HG03159 (cell line): Measurements from ENCODE around the gene DUOXA2.
"Not testable (repeated sequence)": the region's sequence is repeated elsewhere in the genome, so short reads cannot be mapped to it uniquely, and the experiment has no call there.

ENCODE experiments used
- ATAC-seq: cut with Tn5 transposase; IDR thresholded peaks from one replicate; pipeline ENCODE4 v1.9.1; 2021; ENCODE audit warnings: mild to moderate bottlenecking, moderate library complexity; ENCODE audit not compliant: unreplicated experiment

DUOXA2 gene

DNA sequence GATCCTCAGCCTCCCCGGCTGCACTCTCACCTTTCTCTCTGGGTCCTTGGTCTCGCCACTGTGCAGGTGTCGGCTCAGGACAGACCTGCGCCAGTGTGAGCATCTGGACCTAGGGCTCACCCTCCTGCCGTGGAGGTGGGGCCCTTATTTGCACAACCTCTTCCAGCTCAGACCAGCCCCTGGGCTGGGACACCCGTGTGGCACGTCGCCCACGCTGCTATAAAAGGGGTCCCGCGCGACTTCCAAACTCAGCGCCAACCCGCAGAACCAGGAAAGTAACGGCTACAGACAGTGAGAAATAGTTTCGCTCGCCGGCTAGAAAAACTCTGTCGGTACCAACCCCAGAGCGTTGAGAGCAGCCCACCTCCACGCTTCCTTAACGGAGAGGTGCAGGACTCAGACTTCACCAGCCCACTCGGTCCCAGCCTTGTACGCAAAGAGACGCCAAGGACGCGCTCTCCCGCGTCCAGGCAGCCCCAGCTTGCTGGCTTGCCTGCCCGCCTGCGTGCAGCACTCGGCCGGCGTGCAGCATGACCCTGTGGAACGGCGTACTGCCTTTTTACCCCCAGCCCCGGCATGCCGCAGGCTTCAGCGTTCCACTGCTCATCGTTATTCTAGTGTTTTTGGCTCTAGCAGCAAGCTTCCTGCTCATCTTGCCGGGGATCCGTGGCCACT, at the start of gene DUOXA2, which contains the start of gene DUOX2:
DUOXA2 (plus strand) TSS at position 251 of the 675 bp plus-strand sequence; CDS start at position 531, 280 bp downstream.
DUOX2 (minus strand) TSS at position 97 of the 675 bp plus-strand sequence. CDS start 761 bp downstream, outside the sequence.
- no peak for ATAC-seq

- no peak for ATAC-seq
Measured at GRCh38 chr15:45064386-45064785, 49.7 kb upstream of the DUOXA2 start.

DNA sequence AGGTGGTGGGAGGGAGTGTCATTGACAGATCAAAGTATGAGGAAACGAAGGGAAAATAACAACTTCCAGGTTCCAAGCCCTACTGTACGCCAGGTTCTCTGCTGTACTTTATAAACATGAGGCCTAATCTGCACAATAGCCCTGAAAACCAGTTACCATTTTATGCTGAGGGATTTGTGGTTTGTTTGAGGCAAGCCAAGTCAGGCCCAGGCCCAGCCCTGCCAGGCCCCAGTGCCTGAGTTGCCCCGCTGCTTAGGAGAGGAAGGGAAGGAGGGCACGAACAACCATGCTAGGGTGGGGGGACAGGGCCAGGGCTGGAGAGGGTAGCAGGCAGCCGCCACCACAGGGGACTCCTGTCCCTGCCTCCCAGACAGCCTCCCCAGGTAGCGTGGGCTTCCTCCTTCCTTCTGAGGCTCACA, 44.2 kb upstream of the DUOXA2 start:
- not testable (repeated sequence) for ATAC-seq

GRCh38 chr15:45073602-45074001, 40.5 kb upstream of the DUOXA2 start:
- not testable (repeated sequence) for ATAC-seq

GRCh38 chr15:45075440-45076320, 38.4 kb upstream of the DUOXA2 start:
- ATAC-seq: not testable (repeated sequence)

DNA sequence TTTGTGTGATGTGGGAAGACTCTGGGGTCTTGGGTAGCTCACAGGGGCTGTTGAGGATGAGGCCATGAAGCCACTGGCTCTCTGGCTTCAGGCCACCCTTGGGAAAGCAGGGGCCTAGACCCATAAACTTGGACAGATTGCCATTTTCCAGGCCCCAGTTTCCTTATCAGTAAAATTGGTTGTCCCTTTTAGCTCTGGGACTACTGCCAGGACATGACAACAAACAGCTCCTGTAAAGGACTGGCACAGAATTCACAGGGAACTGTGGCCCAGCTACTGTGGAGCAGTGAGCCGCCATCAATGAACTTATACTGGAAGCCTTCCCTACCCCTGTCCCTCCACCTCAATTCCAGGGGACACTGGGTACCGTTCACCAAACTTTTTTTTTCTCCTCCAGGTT, 36.7 kb upstream of the DUOXA2 start:
- ATAC-seq: not testable (repeated sequence)

- not testable (repeated sequence) for ATAC-seq
Measured at GRCh38 chr15:45079201-45079600, 34.9 kb upstream of the DUOXA2 start.

DNA sequence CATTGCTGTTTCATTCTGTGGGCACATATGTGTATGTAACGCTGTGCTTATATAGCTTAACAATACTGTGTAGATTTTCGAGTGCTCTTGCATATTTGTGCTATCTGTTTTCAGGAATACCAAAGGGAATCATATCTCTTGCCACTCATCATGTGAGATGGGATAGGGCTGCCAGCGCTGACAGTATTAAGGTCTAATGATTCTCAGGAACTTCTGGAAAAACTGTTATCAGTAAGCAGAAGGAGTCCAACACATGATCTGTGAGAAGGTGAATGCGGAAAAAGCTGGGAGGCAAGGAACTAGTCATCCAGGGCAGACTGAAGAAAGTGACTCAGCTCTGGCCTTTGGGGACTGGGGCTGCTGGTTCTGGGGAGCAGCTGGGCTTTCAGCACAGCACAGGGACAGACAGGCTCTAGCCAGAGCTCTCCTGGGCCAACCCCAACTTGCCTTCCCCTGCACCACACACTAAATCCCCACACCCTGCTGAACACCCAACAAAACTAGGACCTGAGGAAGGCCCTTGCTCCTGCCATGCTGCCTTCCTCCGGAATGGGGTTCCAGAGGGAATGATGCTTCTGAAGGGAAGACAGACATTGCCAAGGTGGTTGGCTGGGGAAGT, 34.4 kb upstream of the DUOXA2 start:
- ATAC-seq: not testable (repeated sequence)

- not testable (repeated sequence) for ATAC-seq
Measured at GRCh38 chr15:45080593-45080992, 33.5 kb upstream of the DUOXA2 start.

DNA sequence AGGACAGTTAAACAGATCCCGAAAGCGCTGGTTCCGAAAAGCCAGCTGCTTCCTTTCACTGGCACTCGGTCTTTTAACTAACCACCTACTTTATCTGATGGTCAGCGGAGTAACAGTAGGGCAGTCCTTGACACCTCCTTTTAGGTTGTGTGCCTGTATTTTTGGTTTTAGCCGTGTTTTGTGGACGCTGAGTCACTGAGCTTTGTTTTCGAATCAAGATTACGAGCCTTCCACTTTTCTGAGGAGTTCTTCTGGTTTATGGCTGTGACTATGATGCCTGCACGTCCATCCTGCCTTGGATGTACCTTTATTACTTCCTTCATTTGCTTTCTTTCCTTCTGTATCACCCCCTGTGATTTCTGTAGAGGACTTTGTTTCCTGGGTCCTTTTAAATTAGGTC, 31.7 kb upstream of the DUOXA2 start:
- ATAC-seq: not testable (repeated sequence)

DNA sequence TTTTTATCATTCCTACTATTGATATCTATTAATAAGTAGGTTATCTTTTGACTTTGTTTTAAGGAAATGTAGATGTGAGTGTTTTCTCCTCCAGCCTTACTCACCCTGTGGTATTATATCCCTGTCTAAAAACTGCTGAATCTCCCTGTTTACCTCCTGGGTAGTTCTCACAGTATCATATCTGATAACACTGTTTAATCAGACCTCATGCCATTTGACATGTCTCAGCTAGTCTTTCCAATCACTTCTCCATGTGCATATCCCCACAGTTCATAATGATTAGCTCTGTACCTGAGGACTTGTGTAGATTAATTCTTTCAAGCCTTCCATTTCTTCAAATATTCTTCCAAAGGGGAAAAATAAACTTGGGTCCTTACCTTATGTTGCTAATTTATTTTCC, 30.9 kb upstream of the DUOXA2 start:
- ATAC-seq: no peak

- no peak for ATAC-seq
Measured at GRCh38 chr15:45084163-45084562, 30.0 kb upstream of the DUOXA2 start.

- ATAC-seq: no peak
Measured at GRCh38 chr15:45087513-45087912, 26.6 kb upstream of the DUOXA2 start.

DNA sequence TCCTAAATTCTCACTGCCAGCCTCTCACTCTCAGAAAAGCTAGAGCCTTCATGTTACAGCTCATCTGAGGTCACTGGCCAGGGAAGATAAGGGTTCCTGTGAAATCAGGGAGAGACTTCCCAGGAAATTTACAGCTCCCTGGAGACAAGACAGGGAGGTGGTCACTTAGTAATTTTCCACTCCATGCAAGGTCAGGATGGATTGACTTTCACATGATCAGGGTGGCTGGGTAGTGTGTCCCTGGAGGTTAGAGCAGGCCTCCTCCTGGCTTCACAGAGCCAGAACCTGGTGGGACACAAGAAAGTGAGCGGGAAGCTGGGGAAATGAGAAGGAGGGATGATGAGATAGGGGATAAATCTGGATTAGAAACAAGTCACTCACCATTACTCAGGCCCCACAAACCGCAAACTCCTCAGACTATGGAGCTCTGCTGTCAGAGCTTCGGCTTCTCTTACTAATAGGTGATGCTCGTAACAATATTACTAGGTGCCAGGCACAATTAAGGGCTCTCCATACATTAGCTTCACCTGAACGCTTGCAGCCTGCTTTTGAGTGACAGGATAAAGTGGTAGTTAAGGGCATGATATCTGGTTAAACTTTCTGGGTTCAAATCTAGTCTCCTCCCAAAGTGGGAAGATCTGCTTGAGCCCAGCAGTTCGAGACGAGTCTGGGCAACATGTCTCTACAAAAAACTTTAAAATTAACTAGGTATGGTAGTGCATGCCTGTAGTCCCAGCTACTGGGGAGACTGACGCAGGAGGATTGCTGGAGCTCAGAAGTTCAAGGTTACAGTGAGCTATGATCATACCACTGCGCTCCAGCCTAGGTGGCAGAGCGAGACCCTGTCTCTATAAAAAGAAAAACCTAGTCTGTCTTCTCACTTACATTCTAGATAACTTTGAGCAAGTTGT, 25.1 kb upstream of the DUOXA2 start:
- no peak for ATAC-seq

DNA sequence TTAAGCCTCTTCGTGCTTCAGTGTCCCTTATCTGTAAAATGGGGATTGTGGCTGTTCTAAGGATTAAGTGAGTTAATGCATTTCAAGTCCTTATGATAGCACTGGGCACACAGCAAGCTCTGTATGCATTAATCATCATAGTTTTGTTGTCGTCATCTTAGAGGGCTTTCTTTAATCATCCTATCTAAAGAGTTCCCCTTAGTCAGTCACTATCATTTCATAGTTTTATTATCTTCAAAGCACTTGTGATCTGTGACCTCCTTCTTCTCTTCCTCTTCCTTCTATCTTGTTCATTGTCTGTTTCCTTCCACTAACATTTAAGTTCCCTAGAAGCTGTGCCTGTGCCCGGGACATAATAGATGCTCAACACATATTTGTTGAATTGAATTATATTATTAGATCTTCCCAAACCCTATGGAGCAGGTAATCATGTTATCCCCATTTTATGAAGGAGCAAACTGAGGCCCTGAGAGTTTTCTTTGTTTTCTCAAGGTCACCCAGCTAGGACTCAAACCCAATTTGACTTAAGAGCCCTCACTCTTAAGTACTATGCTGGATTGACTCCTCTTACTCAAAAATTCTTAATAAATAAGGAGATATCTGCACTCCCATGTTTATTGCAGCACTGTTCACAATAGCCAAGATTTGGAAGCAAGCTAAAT, 24.3 kb upstream of the DUOXA2 start:
- no peak for ATAC-seq

- ATAC-seq: no peak
Measured at GRCh38 chr15:45091161-45091560, 23.0 kb upstream of the DUOXA2 start.

DNA sequence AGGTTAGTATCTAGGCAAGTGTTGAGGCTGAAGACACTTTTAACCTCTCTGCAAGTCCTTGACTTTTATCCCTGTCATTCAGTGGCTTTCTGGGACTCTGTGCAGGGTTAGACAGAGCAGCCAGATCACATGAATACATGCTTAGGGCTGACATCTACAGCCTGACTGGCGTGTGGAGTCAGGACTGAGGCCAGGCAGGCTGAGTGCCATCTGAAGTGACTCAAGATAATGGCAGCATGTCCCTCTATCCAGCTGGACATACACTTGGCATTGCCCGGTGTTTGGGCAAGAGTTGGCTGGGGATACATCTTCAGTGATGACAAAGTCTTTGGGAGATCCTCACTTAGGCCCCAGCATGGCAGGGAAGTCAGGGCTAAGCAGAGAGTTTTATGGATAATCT, 22.6 kb upstream of the DUOXA2 start:
- no peak for ATAC-seq

DNA sequence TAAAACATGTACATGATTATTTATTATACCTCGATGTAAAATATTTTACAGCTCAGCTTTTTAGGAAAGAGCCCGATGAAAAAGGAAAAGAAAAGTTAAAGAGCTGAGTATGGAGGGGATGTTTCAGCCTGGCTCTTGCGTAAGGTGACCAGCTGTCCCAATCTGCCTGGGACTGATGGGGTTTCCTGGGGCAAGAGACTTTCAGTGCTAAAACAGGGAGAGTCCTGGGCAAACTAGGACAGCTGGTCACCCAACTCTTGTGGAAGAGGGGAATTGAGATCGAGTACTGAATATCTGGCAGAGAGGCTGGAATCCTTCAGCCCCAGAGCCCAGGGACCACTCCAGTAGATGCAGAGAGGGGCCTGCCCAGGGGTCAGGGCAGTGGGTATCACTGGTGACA, 21.1 kb upstream of the DUOXA2 start:
- ATAC-seq: no peak

GRCh38 chr15:45093622-45094357, 20.3 kb upstream of the DUOXA2 start:
- ATAC-seq: no peak
